Panc1 (cell line): ENCODE results near the gene HOXB5.

Experiments
- CTCF ChIP-seq: fragments of 450-650 bp; IDR thresholded peaks from 2 replicates; pipeline ENCODE4 v1.5.1; 2017; ENCODE audit warnings: mild to moderate bottlenecking
- POLR2AphosphoS5 ChIP-seq: IDR thresholded peaks from 2 replicates; pipeline ENCODE4 v1.6.1; 2012; ENCODE audit warnings: mild to moderate bottlenecking, low read depth, low read length, moderate library complexity
- SIN3A ChIP-seq: IDR thresholded peaks from 2 replicates; pipeline ENCODE4 v1.6.1; 2012; ENCODE audit warnings: low read depth, mild to moderate bottlenecking, low read length, moderate library complexity, borderline replicate concordance; ENCODE audit not compliant: insufficient read depth

- no peak for TF ChIP-seq POLR2AphosphoS5
- TF ChIP-seq CTCF: no peak
- no peak for TF ChIP-seq SIN3A
Observed at GRCh38 chr17:48545022-48545375, 48.6 kb downstream of the HOXB5 start, which contains the start of gene HOXB2.
